Measurements from ENCODE around the gene TBL1XR1.

GRCh38 chr3:177234121-177234520, 36.8 kb upstream of the TBL1XR1 start:
- TF ChIP-seq CTCF (IDR thresholded peaks at IDR 0.05; ENCODE audit: control extremely low read depth in 1 of 3, insufficient read depth in 1 of 3, low read depth in 1 of 3, low read length in 3 of 3), result no peak
- no peak for TF ChIP-seq ZNF274 (IDR thresholded peaks at IDR 0.05; ENCODE audit: borderline replicate concordance, extremely low read depth, low read length)
- no peak for TF ChIP-seq CREB1 (IDR thresholded peaks at IDR 0.05)
- TF ChIP-seq EZH2 (IDR thresholded peaks at IDR 0.05; ENCODE audit: low read depth, low read length, severe bottlenecking), result no peak
- no peak for TF ChIP-seq POU5F1 (IDR thresholded peaks at IDR 0.05; ENCODE audit: low read depth, low read length)
- TF ChIP-seq SP1 (IDR thresholded peaks at IDR 0.05; ENCODE audit: low read depth, low read length), result no peak
- no peak for TF ChIP-seq SRF (IDR thresholded peaks at IDR 0.05; ENCODE audit: low read depth, low read length)
- TF ChIP-seq JUN (IDR thresholded peaks at IDR 0.05; ENCODE audit: low read depth, low read length), result no peak
- TF ChIP-seq PHF8 (conservative IDR thresholded peaks at IDR 0.05; ENCODE audit: low read depth, low read length), result no peak
- TF ChIP-seq SIRT6 (IDR thresholded peaks at IDR 0.05; ENCODE audit: low read length), result no peak
- TF ChIP-seq BCL11A (IDR thresholded peaks at IDR 0.05; ENCODE audit: low read depth in 2 of 2, low read length in 2 of 2), result no peak
- no peak for TF ChIP-seq CHD7 (IDR thresholded peaks at IDR 0.05; ENCODE audit: insufficient replicate concordance, low read length)
- no peak for TF ChIP-seq MAFK (IDR thresholded peaks at IDR 0.05; ENCODE audit: low read depth, low read length)

Measured in H1 (cell line).